Measurements from ENCODE around the gene USP20.

Gene USP20

DNA sequence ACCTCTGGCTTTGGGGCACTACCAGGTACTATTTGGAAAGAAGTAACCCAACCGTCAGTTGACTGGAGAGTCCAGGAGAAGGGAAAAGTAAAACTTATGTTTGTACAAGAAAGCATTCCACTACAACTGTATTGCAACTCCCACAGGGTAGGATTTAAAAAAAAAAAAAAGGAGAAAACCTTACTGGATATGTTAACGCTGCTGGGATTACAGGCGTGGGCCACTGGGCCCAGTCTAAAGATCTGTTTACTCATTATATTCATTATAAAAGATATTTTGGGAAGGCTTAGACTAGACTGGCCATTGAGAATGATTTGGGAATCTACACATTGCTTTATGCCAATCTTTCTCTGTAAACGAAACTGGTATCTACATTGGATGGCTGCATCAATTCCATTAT is 86.6 kb downstream of the USP20 start:
- no peak for DNase-seq

DNA sequence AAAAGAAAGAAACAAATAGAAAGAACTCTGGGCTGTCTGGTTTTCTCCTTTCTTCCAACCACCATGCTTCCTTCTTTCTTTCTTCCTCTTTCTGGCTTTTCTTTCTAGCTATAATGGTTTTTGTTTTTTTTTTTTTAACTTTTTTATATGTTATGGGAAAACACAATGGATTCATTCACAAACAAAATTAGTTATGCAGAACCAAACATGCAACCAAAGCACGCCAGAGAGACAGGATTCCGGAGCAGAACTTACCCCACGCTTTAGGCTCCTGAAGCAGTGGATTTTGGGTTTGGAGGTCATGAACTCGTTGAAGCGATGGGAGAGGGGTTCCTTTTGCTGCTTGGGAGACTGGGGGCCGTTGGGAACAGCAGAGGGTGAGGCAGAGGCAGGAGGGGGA is 88.3 kb downstream of the USP20 start:
- DNase-seq, result no peak

- no peak for DNase-seq
Observed at GRCh38 chr9:129929496-129930125, 94.4 kb downstream of the USP20 start.

DNA sequence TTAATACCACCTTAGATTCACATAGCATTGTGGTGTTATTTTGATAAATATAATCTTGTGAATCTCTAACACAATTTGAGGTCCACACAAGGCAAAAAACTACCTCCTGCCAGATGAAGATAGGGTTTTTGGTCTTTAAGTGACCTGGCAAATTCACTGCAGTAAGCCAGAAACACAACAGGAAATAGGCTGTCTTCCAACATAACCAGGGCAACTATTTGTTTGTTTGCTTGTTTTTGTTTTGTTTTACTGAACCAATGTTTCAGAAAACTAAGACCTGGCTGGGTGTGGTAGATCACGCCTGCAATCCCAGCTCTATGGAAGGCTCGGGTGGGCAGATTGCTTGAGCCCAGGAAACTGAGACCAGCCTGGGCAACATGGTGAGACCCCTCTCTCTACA is 95.5 kb downstream of the USP20 start:
- no peak for DNase-seq

All from NCI-H1417 treated with DMSO at 0.1 percent for 48 hours (cell line).